Pulmonary artery endothelial cell (primary cell): ENCODE measurements around the gene C12orf56. TPM values are rescaled to one million over a fixed set of nuclear protein-coding genes. Genes with fewer than 3 reads are reported as not detected.
"Not testable (repeated sequence)": the region's sequence is repeated elsewhere in the genome, so short reads cannot be mapped to it uniquely, and the experiment has no call there.

Experiments
- DNase-seq: peaks from one replicate; pipeline ENCODE4 v3.0.0-alpha.2; 2011; ENCODE audit warnings: low read depth, low spot score
- total RNA-seq: library from RNA; depleted of rRNA; stranded (reverse); fragments of >200 nt; gene quantifications from 2 replicates; pipeline ENCODE4 v1.2.3, GENCODE V29; 2014

Gene C12orf56
- total RNA-seq, 1 donor from 2014 or later, result under 0.01 TPM

DNA sequence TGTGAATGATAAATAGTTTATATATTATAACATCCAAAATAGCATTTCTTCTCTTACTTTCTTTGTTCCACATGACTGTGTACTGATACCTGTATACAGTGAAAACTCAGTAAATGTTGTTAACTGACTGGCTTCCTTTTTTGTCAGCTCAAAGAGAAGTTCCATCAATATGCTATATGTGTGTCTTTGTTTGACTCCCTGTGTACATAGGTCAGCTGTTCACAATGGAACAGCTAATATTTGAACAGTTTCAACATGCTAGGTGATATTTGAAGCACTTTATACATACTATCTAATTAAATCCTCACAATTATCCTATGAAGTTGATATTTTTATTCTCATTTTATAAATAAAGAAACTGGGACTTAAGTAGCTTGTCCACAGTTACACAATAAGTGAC lies 153.2 kb downstream of the C12orf56 start:
- DNase-seq, result no peak

GRCh38 chr12:64236549-64236948 lies 154.0 kb downstream of the C12orf56 start:
- DNase-seq, result no peak

DNA sequence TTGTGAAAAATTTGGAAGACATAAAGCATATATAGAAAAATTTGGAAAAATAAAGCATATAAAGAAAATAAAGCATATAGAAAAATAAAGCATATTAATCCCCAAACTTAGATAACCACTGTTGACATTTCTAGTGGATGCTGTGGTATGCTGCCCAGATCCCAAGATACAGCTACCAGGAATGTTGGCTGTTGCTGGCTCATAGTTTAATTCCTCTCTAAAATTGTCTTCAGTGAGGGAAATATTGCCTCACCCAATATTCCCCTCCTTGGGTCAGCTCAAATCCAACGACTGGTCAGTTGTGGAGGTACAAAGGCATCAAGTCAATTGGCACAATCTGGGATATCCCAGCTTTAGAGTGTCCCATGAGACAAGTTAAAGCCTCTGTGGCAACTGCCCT lies 158.4 kb downstream of the C12orf56 start:
- DNase-seq, result no peak

DNA sequence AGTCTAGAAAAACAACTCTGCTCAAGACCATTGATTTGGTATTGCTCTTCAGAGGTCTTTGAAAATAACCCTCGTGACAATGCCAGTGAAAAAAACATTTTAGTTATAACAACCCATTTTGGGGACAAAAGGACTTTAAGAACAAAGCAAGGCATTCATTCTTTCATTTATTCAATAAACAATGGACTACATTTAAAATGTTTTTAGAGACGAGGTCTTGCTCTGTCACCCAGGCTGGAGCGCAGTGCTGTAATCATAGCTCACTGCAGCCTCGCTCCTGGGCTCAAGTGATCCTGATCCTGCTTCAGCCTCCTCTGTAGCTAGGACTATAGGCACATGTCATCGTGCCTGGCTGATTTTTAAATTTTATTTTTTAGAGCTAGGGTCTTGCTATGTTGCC lies 160.8 kb downstream of the C12orf56 start:
- DNase-seq, result no peak

DNA sequence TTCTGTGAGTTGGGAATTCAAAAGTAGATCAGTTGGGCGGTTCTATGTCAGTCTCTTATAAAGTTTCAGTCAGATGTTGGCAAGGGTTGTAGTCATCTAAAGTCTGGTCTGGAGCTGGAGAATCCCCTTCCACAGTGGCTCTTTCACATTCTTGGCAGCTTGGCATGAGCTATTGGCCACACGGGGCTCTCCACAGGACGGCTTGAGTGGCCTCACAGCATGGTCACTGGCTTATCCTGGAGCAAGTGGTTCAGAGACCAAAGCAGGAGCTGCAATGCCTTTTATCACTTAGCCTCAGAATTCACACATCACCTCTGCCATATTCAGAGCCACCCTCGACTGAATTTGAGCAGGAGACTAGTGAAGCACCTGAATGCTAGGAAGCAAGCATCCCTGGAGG lies 161.3 kb downstream of the C12orf56 start:
- DNase-seq, result no peak

DNA sequence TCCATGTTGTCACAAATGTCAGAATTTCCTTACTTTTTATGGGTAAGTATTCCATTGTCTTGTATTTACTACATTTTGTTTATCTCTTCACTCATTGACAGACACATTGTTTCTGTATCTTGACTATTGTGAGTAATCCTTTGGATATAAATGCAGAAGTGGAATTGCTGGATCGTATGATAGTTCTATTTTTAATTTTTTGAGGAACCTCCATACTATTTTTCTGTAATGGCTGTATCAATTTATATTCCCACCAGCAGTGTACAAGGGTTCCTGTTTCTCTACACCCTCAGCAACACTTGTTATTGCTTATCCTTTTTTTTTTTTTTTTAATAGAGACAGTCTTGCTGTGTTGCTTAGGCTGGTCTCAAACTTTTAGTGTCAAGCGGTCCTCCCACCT lies 164.9 kb downstream of the C12orf56 start:
- DNase-seq, result no peak

DNA sequence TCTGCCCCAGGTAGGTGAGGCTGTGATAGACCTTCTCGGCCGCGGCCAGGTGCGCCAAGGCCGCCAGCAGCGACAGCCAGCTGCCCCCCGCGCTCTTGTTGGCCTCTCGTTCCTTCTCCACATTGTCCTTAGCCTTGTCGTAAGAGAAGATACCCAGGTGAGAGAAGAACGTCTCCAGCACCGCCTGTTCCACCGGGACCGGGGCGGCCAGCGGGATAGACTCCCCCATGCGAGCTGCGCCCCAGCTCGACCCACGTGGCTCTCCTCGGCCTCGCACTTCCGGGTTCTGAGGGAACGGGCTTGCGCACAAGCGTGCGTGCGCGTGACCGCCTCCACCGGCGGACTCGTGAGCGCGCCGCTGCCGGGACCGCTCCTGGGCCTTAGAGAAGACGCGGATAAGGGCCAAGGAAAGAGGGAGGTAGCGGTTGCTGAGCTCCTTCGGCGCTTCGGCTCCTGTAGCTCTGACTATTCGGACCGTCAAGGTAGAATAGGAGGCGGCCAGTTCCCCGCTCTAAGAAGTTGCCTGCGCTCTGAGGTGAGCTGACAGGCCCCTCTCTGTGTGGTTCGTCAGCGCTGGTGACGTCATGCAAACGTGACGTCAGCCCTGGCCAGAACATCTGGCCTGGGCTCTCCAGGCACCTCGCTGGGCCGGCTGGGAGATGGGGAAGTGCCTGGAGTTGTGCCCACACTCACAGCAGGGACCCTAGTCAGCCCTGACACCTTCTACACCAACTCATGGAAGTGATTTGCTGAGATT lies 168.4 kb downstream of the C12orf56 start, which contains the start of gene KICS2:
KICS2 (minus strand) TSS at position 288 of the 757 bp plus-strand sequence; CDS start at position 229, 59 bp downstream.
- DNase-seq, result peak; percentile 75

DNA sequence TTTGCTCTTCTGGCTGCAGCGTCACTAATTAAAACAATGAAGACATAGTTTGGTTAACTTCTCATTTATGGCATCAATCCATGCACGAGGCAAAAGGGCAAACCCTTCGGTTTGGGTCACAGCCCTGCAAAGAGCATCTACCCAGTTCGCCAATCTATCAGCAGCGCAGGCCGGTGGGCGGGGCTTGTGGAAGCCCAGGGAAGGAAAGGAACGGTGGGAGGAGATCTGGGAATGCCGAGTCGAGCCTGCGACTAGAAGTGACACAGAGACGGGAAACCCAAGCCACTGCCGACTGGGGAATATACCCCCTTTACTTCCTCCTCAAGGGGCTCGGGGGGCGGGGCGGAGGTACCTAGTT lies 168.9 kb downstream of the C12orf56 start:
- DNase-seq, result peak; percentile 27

GRCh38 chr12:64220046-64220445 lies 170.5 kb downstream of the C12orf56 start:
- DNase-seq, result no peak

- DNase-seq, result no peak
Measured at GRCh38 chr12:64219145-64219544, 171.4 kb downstream of the C12orf56 start.

- DNase-seq, result no peak
Measured at GRCh38 chr12:64218597-64218996, 172.0 kb downstream of the C12orf56 start.

DNA sequence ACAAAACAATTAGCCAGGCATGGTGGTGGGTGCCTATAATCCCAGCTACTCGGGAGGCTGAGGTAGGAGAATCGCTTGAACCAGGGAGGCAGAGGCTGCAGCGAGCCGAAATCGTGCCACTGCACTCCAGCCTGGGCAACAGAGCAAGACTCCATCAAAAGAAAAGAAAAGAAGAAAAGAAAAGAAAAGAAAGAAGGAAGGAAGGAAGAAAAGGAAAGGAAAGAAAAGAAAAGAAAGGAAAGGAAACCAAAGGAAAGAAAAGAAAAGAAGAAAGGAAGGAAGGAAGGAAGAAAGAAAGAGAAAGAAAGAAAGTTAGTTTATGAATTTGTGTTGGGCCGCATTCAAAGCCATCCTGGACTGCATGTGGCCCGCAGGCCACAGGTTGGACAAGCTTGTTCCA lies 172.9 kb downstream of the C12orf56 start:
- DNase-seq, result not testable (repeated sequence)

DNA sequence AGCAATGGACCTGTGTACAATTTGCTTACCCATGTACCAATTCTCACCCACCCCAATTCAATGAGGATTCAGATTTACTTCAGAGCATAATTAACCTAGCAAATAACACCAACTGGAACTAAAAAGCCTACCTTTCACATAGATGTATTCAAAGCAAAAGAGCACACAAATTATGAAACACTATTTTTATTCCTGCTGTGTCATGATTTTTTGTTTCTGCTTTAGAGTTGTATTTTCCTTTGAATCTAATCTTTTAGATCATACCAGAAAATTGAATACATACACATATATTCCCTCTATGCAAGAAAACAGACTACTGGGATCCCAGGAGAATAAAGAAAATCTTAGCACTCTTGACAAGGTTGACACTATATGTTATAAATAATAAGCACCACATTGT lies 174.3 kb downstream of the C12orf56 start:
- no peak for DNase-seq

Other genes starting within 250 kb of the C12orf56 start
- gene KICS2, start 168.5 kb downstream of the C12orf56 start, total RNA-seq, result 3.8 and 5.6 TPM in 2 replicates
- gene XPOT, start 13.6 kb upstream of the C12orf56 start, total RNA-seq, result 77.2 and 78.6 TPM in 2 replicates
- gene TBK1, start 61.4 kb upstream of the C12orf56 start, total RNA-seq, result 31.6 and 39.9 TPM in 2 replicates
- 45.2 and 59.0 TPM in 2 replicates for gene RASSF3, start 219.7 kb upstream of the C12orf56 start, total RNA-seq